ENCODE results near the gene NTMT1.

GRCh38 chr9:129604766-129605163 is 21.2 kb upstream of the NTMT1 start:
- TF ChIP-seq POLR2A (IDR thresholded peaks at IDR 0.05): no peak
- no peak for TF ChIP-seq CTCF (IDR thresholded peaks at IDR 0.05)

Measured in adrenal gland (tissue), 5 donors.